T-helper 2 cell treated with Interferon-gamma antibody and Interleukin-4, amounts not matched to agents 100 ng/mL and 5 ng/mL, for 36 hours (primary cell): ENCODE data around the gene PDPK1. TPM values are rescaled to one million over a fixed set of nuclear protein-coding genes. Genes with fewer than 3 reads are reported as not detected.

Experiments
- total RNA-seq: library from RNA; stranded (reverse); gene quantifications from 2 replicates; pipeline ENCODE4 v1.2.3, GENCODE V29; 2022

Gene PDPK1
- total RNA-seq, 1 donor from 2014 or later, result 47.1 TPM

Other genes with a start within 250 kb of the PDPK1 start
- 6.6 and 7.0 TPM in 2 replicates for gene ABCA3, start 197.3 kb upstream of the PDPK1 start, total RNA-seq
- gene CCNF, start 108.6 kb upstream of the PDPK1 start, total RNA-seq, result 63.2 and 64.7 TPM in 2 replicates
- gene TEDC2, start 77.9 kb upstream of the PDPK1 start, total RNA-seq, result 21.6 and 26.6 TPM in 2 replicates
- not detected in 2 replicates for gene NTN3, start 66.7 kb upstream of the PDPK1 start, total RNA-seq
- gene TBC1D24, start 62.9 kb upstream of the PDPK1 start, total RNA-seq, result 11.3 and 11.5 TPM in 2 replicates
- 94.4 and 99.5 TPM in 2 replicates for gene ATP6V0C, start 24.1 kb upstream of the PDPK1 start, total RNA-seq
- gene AMDHD2, start 17.6 kb upstream of the PDPK1 start, total RNA-seq, result 41.2 and 44.8 TPM in 2 replicates
- gene CEMP1, start 6.6 kb upstream of the PDPK1 start, total RNA-seq, result not detected in 2 replicates
- 33.9 and 37.2 TPM in 2 replicates for gene KCTD5, start 144.5 kb downstream of the PDPK1 start, total RNA-seq
- gene PRSS27, start 182.2 kb downstream of the PDPK1 start, total RNA-seq, result 1.0 and 1.2 TPM in 2 replicates
- gene SRRM2, start 214.6 kb downstream of the PDPK1 start, total RNA-seq, result 559 and 595 TPM in 2 replicates
- 232 TPM in 2 replicates for gene ELOB, start 239.3 kb downstream of the PDPK1 start, total RNA-seq
- not detected in 2 replicates for gene PRSS33, start 249.5 kb downstream of the PDPK1 start, total RNA-seq